Thyroid gland (tissue), 4 donors: ENCODE measurements around the gene CRB1.

ENCODE experiments used
- POLR2A ChIP-seq, 2 donors: fragments of 450-650 bp; IDR thresholded peaks; one replicate each; pipeline ENCODE4 v1.6.1; 2017; ENCODE audit warnings: antibody characterized with exemption in 2 of 2, mild to moderate bottlenecking in 2 of 2, moderate library complexity in 1 of 2
- TF ChIP-seq, protein P1 (sequence below), 6 experiments: fragments of 200-600 bp in 3 of 6; fragments of 450-650 bp in 3 of 6; sonication (generic) in 3 of 6; IDR thresholded peaks; one replicate each; pipeline ENCODE4 v1.5.1; 2016 to 2019; ENCODE audit warnings: antibody characterized with exemption in 6 of 6, mild to moderate bottlenecking in 2 of 6, inconsistent platforms in 1 of 6, moderate library complexity in 1 of 6

DNA sequence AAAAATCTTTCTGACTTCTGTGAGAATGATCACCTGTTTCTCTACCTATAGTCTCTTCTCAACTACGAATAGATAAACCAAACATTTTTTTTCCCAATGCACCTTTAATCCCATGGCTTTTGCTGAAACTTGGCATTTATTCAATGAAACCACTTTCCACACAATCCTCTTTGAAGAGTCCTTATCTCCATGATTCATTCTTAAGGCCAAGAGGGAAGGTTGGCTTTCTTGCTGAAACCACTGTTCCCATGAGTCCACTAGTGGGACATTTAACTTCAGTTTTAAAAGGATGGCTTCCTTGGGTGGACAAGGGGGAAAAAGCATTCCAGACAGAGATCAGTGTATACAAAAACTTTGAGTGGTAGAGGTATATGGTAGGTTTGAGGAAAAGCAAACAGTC, 73.6 kb downstream of the CRB1 start:
- TF ChIP-seq, protein P1, sequence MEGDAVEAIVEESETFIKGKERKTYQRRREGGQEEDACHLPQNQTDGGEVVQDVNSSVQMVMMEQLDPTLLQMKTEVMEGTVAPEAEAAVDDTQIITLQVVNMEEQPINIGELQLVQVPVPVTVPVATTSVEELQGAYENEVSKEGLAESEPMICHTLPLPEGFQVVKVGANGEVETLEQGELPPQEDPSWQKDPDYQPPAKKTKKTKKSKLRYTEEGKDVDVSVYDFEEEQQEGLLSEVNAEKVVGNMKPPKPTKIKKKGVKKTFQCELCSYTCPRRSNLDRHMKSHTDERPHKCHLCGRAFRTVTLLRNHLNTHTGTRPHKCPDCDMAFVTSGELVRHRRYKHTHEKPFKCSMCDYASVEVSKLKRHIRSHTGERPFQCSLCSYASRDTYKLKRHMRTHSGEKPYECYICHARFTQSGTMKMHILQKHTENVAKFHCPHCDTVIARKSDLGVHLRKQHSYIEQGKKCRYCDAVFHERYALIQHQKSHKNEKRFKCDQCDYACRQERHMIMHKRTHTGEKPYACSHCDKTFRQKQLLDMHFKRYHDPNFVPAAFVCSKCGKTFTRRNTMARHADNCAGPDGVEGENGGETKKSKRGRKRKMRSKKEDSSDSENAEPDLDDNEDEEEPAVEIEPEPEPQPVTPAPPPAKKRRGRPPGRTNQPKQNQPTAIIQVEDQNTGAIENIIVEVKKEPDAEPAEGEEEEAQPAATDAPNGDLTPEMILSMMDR (IDR thresholded peaks at IDR 0.05), result no peak
- no peak for TF ChIP-seq POLR2A (IDR thresholded peaks at IDR 0.05)
